AG09309 (cell line): ENCODE results near the gene ERBIN.

Source experiments
- DNase-seq: peaks from one replicate; pipeline ENCODE4 v3.0.0-alpha.2; 2010; ENCODE audit warnings: low read depth
- H3K4me3 ChIP-seq: 2 replicates; pipeline ENCODE4 v1.5.1; 2011; ENCODE audit warnings: mild to moderate bottlenecking, low read depth, low read length, moderate library complexity; ENCODE audit not compliant: control insufficient read depth
- CTCF ChIP-seq: IDR thresholded peaks from 2 replicates; pipeline ENCODE4 v1.5.1; 2011; ENCODE audit warnings: mild to moderate bottlenecking, low read depth, low read length, inconsistent platforms; ENCODE audit not compliant: insufficient read depth, control insufficient read depth; ENCODE audit errors: missing control alignments

The ERBIN gene

DNA sequence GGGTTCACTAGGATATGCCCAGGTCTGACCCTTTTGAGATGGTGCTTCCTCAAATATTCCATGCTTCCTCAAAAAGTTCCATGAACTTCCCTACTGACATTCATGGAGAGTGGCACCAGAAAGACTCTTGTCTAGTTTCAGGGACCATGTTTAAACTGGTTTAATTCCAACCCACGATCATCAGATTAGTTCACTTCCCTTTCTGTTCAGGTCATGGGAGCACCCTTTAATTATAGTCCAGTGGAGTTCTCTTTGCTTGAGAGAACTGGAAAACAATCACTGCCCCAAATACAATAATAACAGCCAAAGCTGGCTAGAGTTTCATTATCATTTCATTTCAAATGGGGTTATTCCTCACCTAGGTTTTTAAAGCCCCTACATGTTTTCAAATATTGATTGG, 9.7 kb upstream of the ERBIN start:
- H3K4me3 ChIP-seq = no peak overlapping the region
- no peak for TF ChIP-seq CTCF
- no peak for DNase-seq

DNA sequence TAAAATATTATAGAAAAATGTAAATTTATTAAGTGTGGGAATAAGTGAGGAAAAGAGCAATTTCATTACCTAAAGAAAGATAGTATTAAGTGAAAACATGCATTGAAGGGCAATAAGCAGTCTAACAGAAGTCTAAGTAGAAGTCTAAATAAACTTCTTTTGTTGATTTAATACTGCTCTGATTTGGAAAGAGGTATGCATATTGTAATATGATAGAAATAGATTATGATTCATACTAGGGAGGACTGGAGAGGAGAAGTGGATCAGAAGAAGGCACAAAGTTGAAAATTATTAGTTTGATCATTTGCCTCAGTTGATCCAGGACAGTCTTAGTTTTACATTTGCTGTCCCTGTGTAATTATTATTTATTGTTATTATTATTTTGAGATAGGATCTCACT, 6.6 kb upstream of the ERBIN start:
- DNase-seq = no peak
- H3K4me3 ChIP-seq = no peak overlapping the region
- no peak for TF ChIP-seq CTCF

- DNase-seq = no peak
- TF ChIP-seq CTCF = no peak
- no peak overlapping the region for H3K4me3 ChIP-seq
Observed at GRCh38 chr5:65923339-65923738, 3.0 kb upstream of the ERBIN start.

GRCh38 chr5:65924366-65925043, 1.9 kb upstream of the ERBIN start:
- TF ChIP-seq CTCF = no peak
- no peak for DNase-seq
- H3K4me3 ChIP-seq = peak overlapping the region; percentile 63

GRCh38 chr5:65925044-65925600, 1.3 kb upstream of the ERBIN start:
- TF ChIP-seq CTCF = no peak
- peak overlapping the region; percentile 63 for H3K4me3 ChIP-seq
- DNase-seq = no peak

- H3K4me3 ChIP-seq = peak overlapping the region; percentile 98
- TF ChIP-seq CTCF = peak; percentile 20
- DNase-seq = peak; percentile 60
Observed at GRCh38 chr5:65925601-65926275, 637 bp upstream of the ERBIN start.
